Activated CD8-positive, alpha-beta memory T cell treated with anti-CD3 and anti-CD28 coated beads, Interleukin-2, amount 50 U/mL, for 24 hours (primary cell): ENCODE measurements around the gene HMGA1.

ENCODE experiments used
- DNase-seq: peaks from one replicate; pipeline ENCODE4 v3.0.0-alpha.2; 2020; ENCODE audit errors: extremely low read depth

Gene HMGA1

DNA sequence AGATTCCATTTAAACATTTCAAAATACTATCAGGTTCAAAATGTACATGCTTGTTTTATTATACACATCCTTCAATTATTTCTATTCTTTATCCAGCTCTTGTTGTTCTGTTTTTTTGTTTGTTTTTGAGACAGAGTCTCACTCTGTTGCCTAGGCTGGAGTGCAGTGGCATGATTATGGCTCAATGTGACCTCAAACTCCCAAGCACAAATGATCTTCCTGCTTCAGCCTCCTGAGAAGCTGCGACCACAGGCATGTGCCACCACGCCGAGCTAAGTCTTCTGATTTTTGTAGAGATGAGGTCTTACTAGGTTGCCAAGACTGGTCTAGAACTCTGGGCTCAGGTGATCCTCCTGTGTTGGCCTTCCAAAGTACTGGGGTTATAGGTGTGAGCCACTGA, 56.3 kb downstream of the HMGA1 start:
- no peak for DNase-seq

DNA sequence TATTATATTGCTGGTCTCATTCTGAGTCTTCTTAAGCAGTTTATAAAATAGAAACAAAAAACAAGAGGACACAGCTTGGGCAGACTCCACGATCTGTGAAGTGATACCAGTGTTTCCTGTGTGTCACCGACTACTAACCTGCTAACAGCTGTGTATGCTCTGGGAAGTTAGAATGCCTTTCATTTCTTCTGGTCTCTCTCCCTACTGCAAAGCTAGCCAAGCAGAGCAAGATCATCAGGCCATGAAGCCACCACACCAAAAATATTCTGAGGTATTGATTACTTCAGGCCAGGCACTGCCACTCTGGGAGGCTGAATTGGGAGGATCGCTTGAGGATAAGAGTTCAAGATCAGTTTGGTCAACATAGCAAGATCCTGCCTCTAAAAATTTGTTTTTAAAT, 59.0 kb downstream of the HMGA1 start:
- DNase-seq, result no peak
